Islet of Langerhans (tissue), 1 donor: ENCODE results near the gene ATP6V1G2.
"Not testable (repeated sequence)": the region's sequence is repeated elsewhere in the genome, so short reads cannot be mapped to it uniquely, and the experiment has no call there.

Experiments used
- FAIRE-seq: peaks from one replicate; lab custom pipeline; 2011; peaks lifted over from hg19 to GRCh38; lab: Jason Lieb, UNC

ATP6V1G2 gene

DNA sequence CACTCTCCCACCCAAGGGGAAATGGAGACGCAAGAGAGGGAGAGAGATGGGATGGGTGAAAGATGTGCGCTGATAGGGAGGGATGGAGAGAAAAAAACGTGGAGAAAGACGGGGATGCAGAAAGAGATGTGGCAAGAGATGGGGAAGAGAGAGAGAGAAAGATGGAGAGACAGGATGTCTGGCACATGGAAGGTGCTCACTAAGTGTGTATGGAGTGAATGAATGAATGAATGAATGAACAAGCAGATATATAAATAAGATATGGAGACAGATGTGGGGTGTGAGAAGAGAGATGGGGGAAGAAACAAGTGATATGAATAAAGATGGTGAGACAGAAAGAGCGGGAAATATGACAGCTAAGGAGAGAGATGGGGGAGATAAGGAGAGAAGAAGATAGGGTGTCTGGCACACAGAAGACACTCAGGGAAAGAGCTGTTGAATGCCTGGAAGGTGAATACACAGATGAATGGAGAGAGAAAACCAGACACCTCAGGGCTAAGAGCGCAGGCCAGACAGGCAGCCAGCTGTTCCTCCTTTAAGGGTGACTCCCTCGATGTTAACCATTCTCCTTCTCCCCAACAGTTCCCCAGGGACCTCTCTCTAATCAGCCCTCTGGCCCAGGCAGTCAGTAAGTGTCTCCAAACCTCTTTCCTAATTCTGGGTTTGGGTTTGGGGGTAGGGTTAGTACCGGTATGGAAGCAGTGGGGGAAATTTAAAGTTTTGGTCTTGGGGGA lies 29.7 kb upstream of the ATP6V1G2 start:
- no peak for FAIRE-seq

DNA sequence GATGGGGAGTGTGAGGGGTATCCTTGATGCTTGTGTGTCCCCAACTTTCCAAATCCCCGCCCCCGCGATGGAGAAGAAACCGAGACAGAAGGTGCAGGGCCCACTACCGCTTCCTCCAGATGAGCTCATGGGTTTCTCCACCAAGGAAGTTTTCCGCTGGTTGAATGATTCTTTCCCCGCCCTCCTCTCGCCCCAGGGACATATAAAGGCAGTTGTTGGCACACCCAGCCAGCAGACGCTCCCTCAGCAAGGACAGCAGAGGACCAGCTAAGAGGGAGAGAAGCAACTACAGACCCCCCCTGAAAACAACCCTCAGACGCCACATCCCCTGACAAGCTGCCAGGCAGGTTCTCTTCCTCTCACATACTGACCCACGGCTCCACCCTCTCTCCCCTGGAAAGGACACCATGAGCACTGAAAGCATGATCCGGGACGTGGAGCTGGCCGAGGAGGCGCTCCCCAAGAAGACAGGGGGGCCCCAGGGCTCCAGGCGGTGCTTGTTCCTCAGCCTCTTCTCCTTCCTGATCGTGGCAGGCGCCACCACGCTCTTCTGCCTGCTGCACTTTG lies 29.0 kb upstream of the ATP6V1G2 start, which contains the start of gene TNF:
Gene TNF, plus strand, starts transcription at position 231 of the 567 bp plus-strand sequence. Its CDS starts 177 bp downstream, at position 408.
- FAIRE-seq, result no peak

DNA sequence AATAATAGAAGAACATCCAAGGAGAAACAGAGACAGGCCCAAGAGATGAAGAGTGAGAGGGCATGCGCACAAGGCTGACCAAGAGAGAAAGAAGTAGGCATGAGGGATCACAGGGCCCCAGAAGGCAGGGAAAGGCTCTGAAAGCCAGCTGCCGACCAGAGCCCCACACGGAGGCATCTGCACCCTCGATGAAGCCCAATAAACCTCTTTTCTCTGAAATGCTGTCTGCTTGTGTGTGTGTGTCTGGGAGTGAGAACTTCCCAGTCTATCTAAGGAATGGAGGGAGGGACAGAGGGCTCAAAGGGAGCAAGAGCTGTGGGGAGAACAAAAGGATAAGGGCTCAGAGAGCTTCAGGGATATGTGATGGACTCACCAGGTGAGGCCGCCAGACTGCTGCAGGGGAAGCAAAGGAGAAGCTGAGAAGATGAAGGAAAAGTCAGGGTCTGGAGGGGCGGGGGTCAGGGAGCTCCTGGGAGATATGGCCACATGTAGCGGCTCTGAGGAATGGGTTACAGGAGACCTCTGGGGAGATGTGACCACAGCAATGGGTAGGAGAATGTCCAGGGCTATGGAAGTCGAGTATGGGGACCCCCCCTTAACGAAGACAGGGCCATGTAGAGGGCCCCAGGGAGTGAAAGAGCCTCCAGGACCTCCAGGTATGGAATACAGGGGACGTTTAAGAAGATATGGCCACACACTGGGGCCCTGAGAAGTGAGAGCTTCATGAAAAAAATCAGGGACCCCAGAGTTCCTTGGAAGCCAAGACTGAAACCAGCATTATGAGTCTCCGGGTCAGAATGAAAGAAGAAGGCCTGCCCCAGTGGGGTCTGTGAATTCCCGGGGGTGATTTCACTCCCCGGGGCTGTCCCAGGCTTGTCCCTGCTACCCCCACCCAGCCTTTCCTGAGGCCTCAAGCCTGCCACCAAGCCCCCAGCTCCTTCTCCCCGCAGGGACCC lies 28.0 kb upstream of the ATP6V1G2 start:
- FAIRE-seq, result no peak

DNA sequence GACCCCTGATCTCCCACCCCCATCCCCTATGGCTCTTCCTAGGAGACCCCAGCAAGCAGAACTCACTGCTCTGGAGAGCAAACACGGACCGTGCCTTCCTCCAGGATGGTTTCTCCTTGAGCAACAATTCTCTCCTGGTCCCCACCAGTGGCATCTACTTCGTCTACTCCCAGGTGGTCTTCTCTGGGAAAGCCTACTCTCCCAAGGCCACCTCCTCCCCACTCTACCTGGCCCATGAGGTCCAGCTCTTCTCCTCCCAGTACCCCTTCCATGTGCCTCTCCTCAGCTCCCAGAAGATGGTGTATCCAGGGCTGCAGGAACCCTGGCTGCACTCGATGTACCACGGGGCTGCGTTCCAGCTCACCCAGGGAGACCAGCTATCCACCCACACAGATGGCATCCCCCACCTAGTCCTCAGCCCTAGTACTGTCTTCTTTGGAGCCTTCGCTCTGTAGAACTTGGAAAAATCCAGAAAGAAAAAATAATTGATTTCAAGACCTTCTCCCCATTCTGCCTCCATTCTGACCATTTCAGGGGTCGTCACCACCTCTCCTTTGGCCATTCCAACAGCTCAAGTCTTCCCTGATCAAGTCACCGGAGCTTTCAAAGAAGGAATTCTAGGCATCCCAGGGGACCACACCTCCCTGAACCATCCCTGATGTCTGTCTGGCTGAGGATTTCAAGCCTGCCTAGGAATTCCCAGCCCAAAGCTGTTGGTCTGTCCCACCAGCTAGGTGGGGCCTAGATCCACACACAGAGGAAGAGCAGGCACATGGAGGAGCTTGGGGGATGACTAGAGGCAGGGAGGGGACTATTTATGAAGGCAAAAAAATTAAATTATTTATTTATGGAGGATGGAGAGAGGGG lies 27.1 kb upstream of the ATP6V1G2 start:
- FAIRE-seq, result no peak

DNA sequence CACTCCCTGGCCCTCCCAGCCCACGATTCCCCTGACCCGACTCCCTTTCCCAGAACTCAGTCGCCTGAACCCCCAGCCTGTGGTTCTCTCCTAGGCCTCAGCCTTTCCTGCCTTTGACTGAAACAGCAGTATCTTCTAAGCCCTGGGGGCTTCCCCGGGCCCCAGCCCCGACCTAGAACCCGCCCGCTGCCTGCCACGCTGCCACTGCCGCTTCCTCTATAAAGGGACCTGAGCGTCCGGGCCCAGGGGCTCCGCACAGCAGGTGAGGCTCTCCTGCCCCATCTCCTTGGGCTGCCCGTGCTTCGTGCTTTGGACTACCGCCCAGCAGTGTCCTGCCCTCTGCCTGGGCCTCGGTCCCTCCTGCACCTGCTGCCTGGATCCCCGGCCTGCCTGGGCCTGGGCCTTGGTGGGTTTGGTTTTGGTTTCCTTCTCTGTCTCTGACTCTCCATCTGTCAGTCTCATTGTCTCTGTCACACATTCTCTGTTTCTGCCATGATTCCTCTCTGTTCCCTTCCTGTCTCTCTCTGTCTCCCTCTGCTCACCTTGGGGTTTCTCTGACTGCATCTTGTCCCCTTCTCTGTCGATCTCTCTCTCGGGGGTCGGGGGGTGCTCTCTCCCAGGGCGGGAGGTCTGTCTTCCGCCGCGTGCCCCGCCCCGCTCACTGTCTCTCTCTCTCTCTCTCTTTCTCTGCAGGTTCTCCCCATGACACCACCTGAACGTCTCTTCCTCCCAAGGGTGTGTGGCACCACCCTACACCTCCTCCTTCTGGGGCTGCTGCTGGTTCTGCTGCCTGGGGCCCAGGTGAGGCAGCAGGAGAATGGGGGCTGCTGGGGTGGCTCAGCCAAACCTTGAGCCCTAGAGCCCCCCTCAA lies 25.9 kb upstream of the ATP6V1G2 start, which contains the start of gene LTA:
Gene LTA, plus strand, starts transcription at position 249 of the 871 bp plus-strand sequence. Its CDS starts 454 bp downstream, at position 703.
- FAIRE-seq, result no peak

DNA sequence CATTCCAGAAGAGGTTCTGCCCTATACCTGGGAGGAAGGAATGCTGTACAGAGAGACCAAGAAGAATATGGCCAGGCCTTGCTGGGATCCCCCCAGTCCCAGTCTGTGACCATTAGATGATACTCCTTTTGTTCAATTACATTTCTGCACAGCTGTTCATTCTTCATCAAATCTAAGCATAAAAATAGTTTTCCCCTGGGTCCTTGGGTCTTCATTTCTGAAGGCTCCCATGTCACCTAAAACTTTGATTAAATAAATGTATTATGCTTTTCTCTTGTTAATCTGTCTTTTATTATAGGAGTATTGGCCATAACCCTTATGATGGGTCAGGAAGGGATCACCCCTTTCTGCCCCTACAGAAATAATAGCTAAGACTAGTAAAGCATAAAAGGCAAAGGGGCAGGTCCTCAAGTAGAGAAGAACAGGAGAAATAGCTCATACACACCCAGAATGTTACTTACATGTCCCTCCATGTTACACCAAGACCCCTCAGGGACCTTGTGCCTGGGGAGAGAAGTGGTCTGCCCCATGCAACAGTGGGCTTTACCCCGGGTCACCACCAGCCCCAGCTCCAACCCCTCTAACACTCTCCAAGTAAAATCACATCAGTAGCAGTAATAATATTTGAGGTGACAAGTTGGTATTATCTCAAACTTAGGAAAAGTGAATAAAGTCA lies 23.6 kb upstream of the ATP6V1G2 start:
- no peak for FAIRE-seq

DNA sequence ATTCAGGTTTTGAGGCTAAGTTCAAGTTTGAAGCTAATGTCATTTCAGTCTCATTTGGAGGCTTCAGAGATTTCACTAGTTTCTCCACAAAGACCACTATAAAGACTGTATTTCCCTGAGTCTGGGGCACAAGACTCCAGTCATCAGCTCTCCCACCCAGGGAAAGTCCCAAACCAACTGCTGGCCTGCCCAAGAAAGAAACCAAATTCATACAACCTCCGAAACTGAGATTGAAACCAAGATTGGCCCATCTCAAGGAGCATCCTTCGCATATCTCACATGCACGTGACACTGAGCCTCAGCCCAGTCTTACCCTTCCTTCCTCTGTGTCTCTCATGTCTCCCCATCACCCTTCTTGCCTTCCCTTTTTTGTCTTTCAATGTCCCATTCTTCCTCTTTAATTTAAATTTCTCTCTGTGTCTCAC lies 22.1 kb upstream of the ATP6V1G2 start:
- FAIRE-seq, result no peak

DNA sequence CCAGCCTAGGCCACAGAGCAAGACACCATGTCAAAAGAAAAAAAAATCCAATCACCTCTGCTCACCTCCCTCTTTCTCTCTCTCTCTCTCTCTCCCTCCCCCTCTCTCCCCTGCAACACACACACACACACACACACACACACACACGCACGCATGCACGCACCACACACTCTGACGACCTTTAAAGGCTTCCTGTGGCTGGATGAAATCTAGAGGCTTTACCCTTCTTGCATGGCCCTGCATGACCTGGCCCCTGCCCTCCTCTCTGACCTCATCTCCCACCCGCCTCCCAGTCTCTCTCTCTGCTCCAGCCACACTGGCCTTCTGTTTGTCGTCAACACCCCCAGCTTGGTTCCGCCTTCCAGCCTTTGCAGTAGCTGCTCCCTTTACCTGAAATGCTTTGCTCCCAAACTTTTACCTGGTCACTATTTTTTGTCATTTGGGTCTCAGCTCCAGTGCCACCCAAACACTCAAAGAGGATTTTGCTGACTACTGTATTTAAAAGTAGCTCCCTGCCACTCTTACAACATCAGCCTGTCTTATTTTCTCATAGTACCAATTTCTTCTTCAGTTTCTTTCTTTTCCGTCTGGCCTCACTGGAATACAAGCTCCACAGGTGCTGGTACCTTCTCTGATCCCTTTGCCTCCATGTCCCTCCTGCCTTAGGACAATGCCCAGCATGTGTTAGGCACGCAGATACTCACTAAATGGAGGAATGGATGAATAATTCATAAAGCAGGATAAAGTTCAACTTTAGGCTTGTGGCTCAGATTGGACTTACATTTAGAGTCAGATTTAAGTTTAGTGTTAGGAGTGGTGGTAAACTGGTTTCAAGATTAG lies 21.3 kb upstream of the ATP6V1G2 start:
- no peak for FAIRE-seq

DNA sequence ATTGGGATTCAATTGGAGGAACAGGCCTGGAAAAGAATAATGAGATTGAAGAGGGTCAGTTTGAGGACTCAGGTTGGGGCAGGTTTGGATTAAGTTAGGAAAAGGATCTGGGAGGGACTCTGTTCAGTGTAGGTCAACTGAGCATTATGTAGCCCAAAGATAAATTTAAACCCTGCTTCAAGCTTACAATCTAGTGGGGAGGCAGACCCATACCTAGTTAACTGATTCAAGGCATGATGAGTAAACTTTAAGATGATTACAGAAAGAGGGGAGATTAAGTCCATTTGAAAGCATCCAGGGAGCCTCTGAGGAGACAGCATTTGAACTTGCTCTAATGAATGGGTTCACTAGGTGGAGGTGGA lies 14.3 kb upstream of the ATP6V1G2 start:
- no peak for FAIRE-seq

DNA sequence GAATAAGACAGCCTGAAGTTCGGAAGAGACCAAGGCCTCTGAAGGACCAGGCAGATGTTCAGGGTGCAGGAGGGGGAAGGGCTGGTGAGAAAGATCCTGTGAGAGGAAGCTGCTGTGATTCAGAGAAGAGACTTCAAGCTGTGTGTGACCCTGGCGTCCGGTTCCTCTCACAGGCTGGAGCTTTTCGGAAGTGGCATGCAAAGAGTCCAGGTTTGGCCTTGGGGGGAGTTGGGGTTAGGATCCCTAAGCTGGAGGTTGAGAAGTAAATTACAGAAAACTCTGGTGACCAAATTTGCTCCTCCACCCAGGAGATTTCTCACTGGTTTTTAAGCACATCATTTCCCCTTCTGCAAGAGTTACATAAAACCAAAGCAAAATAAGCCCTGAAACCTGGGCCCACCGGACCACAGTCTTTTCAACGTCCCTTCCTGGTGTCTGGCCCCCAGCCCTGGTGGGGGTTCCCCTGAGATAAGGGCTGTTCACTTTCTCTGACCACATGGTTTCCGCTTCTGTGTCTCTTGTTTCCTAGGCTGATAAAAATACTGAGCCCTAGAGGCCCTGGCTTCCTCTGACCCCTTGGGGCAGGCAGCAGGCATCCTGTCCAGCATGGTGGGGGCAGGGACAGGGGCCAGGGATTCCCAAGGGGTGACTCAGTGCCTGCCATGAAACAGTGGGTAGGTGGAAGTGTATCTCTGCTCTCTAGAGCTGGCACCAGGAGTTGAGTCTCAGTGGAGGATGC lies 13.7 kb upstream of the ATP6V1G2 start:
- no peak for FAIRE-seq

DNA sequence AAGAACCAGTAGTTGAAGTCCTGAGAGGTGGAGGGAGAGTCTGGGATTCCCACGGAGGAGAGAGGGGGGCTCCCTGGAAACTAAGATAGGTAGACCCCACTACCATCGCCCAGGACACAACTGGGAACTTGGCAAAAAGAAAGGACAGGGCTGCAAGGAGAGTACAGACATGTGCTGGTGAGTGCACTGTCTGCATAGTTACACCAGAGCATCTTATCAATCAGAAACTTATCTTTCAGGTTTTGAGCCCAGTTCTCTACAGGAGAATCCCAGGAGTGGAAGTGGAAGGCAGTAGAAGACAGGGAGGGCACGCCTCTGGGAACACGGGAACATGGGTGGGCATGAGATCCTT lies 13.2 kb upstream of the ATP6V1G2 start:
- no peak for FAIRE-seq

DNA sequence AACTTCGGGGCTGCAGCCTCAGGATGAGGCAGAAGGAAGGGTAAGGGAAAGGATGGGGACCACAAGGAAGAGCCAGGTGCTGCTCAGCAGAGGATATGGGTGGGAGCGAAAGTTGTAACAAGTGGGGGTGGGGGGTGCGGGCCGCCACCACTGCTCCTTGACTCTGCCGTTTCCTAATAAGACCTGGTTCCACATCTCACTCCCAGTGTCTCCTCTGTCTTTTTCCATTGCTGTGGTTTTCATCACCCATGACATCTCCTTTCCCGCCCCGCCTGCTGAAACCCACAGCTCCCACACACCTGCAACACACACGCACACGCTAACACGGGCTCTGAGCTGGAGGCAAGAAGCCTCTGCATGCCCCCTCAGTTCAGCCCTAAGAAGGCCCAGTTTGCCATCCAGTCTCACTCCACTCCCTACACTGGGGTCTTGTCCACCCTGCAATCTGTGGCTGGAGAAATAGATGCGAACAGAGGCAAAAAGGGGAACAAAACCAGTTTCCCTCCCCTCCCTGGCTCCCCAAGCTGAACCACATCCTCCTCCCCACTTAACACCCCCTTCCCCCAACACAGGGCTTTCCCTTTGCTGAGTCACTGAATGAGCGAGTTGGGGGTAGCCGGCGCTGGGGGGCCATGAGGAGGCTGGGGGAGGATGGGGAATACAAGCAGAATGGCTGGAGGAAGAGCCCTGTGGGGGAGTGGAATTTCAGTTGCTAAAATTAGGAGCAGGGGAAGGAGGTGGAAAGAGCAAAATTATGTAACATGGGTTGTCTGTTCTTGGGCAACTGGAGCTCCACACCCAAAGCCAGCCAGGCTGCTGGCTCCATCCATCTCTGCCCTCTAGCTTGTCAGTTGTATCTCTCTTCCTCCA lies 12.5 kb upstream of the ATP6V1G2 start:
- FAIRE-seq, result no peak

DNA sequence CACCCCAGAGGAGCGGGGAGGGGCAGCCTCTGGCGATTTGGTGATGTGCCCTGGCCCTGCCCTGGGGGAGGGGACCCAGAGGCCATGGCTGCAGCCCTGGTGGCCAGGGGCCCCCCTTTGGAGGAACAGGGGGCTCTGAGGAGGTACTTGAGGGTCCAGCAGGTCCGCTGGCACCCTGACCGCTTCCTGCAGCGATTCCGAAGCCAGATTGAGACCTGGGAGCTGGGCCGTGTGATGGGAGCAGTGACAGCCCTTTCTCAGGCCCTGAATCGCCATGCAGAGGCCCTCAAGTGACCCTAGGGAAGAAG lies 11.9 kb upstream of the ATP6V1G2 start:
- FAIRE-seq, result no peak

DNA sequence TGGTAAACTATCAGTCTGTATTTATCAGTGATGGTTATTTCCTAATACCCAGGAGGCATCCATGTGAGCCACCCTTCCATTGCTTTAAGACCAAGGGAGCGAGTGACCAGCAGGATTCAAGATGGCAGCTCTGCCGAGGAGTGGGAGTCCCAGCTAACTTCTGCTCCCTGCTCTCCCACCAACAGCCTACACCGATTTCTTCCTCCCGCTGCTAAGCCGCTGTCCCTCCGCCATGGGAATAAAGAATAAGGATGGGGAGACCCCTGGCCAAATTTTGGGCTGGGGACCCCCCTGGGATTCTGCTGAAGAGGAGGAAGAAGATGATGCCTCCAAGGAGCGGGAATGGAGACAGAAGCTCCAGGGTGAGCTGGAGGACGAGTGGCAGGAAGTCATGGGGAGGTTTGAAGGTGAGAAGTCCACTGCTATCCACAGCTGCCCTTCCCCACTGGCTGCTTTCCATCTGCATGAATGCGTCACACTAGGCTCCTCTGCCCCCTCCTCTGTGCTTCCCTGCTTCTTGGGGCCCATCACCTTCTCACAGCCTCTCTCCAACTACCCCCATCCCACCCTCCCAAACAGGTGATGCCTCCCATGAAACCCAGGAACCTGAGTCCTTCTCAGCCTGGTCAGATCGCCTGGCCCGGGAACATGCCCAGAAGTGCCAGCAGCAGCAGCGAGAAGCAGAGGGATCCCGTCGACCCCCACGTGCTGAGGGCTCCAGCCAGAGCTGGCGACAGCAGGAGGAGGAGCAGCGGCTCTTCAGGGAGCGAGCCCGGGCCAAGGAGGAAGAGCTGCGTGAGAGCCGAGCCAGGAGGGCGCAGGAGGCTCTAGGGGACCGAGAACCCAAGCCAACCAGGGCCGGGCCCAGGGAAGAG lies 11.3 kb upstream of the ATP6V1G2 start:
- FAIRE-seq, result no peak

DNA sequence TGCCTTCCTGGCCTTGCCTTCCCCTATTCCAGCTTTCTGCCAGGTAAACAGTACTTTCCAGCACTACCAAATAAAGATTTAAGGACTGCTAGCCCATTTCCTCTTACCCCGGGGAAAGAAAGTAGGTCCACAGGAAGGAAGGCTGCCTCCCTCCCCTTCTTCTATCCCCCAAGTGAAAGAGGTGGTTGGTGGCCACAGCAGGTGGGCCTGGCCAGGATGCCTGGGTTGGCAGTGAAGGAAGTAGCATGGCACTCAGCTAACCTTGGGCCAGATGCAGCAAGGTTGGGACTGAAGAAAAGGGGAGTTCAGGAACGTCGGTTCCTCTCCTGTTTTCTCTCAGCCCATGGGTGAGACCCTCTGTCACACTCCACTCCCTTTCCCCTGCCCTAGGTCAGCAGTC lies 9.9 kb upstream of the ATP6V1G2 start:
- no peak for FAIRE-seq

DNA sequence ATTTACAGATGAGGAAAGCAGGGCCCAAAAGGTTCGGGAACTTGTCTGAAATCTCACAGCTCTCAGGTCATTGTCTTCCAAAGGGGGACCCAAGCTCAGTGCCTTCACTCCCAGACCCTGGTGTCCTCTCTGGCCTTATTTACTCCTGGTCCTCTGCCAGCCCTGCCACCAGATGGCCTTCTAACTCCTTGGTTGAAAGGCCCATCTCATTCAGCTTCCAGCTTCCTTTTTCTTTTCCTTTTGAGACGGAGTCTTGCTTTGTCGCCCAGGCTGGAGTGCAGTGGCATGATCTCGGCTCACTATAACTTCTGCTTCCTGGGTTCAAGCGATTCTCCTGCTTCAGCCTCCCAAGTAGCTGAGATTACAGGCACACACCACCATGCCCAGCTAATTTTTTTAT lies 5.0 kb upstream of the ATP6V1G2 start:
- not testable (repeated sequence) for FAIRE-seq

DNA sequence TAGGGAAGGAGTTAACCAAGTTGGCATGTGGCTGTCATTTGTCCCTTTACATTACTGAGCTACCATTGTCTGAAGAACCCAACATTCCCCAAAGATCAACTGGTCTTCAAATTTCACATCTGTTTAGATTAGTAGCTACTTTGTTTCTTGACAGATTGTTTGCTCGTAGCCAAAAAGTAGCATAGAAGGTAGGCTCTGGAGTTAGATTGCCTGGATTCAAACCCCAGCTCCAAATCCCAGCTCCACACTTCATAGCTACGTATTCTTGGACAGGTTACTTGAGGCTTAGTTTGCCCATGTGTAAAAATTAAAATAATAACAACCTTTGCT lies 2.1 kb upstream of the ATP6V1G2 start:
- FAIRE-seq, result no peak
